ENCODE results near the gene MCL1.
"Not testable (repeated sequence)": the region's sequence is repeated elsewhere in the genome, so short reads cannot be mapped to it uniquely, and the experiment has no call there.

Gene MCL1

GRCh38 chr1:150580966-150581365 is 1.6 kb upstream of the MCL1 start:
- H3K4me2 ChIP-seq (ENCODE audit: low read depth, low read length, poor library complexity, severe bottlenecking): not testable (repeated sequence)

GRCh38 chr1:150579945-150580642 is 684 bp upstream of the MCL1 start:
- no peaks in the 10 kb centered on the region for H3K27me3 ChIP-seq (ENCODE audit: low read length)
- peak overlapping the region; percentile 65 for H2AFZ ChIP-seq (ENCODE audit: low read depth, low read length, severe bottlenecking)
- no peak for TF ChIP-seq EZH2phosphoT487 (conservative IDR thresholded peaks at IDR 0.05; ENCODE audit: low read length)
- no peak for TF ChIP-seq CTCF (IDR thresholded peaks at IDR 0.05; ENCODE audit: insufficient read depth, low read length, poor library complexity, severe bottlenecking)
- H3K9me3 ChIP-seq (ENCODE audit: insufficient read depth, low read length): no peaks in the 10 kb centered on the region
- H3K4me3 ChIP-seq (ENCODE audit: insufficient read depth, low read length, poor library complexity, severe bottlenecking): peak overlapping the region; percentile 76
- H3K9me2 ChIP-seq (replicated peaks; ENCODE audit: insufficient read depth, low read length): no peaks in the 10 kb centered on the region
- peak overlapping the region; percentile 99 for H3K9ac ChIP-seq (ENCODE audit: low read length)
- H3K27ac ChIP-seq (ENCODE audit: low read depth, low read length): peak overlapping the region; percentile 87
- H4K20me1 ChIP-seq (ENCODE audit: low read depth, low read length): peaks cover 38% of the 10 kb centered on the region
- peaks cover 39% of the 10 kb centered on the region for H3K36me3 ChIP-seq (ENCODE audit: low read length)
- peaks cover 52% of the 10 kb centered on the region for H3K79me2 ChIP-seq (ENCODE audit: insufficient read depth, low read length)
- peaks cover 50% of the 10 kb centered on the region for H3F3A ChIP-seq (ENCODE audit: insufficient read depth)
- peak overlapping the region; percentile 99 for H3K4me2 ChIP-seq (ENCODE audit: low read depth, low read length, poor library complexity, severe bottlenecking)

More at GRCh38 chr1:150580966-150581365, 1.6 kb upstream of the MCL1 start:
- not testable (repeated sequence) for H3K9me2 ChIP-seq (replicated peaks; ENCODE audit: insufficient read depth, low read length); H3K9me3 ChIP-seq (ENCODE audit: insufficient read depth, low read length); H3K4me3 ChIP-seq (ENCODE audit: insufficient read depth, low read length, poor library complexity, severe bottlenecking); H3K27ac ChIP-seq (ENCODE audit: low read depth, low read length); H3K9ac ChIP-seq (ENCODE audit: low read length); H2AFZ ChIP-seq (ENCODE audit: low read depth, low read length, severe bottlenecking); H3K27me3 ChIP-seq (ENCODE audit: low read length)
- peaks cover 41% of the 10 kb centered on the region for H3F3A ChIP-seq (ENCODE audit: insufficient read depth)
- peaks cover 44% of the 10 kb centered on the region for H3K79me2 ChIP-seq (ENCODE audit: insufficient read depth, low read length)
- peaks cover 30% of the 10 kb centered on the region for H3K36me3 ChIP-seq (ENCODE audit: low read length)
- H4K20me1 ChIP-seq (ENCODE audit: low read depth, low read length): peaks cover 29% of the 10 kb centered on the region

GRCh38 chr1:150578272-150579109 is 919 bp downstream of the MCL1 start:
- Histone ChIP-seq H3K4me3 (ENCODE audit: insufficient read depth, low read length, poor library complexity, severe bottlenecking) (peak overlapping the region; percentile 96), H3K27ac (ENCODE audit: low read depth, low read length) (peak overlapping the region; percentile 91), H3K9me3 (ENCODE audit: insufficient read depth, low read length) (no peaks in the 10 kb centered on the region), H3K9me2 (replicated peaks; ENCODE audit: insufficient read depth, low read length) (no peaks in the 10 kb centered on the region), H3K79me2 (ENCODE audit: insufficient read depth, low read length) (peaks cover 68% of the 10 kb centered on the region), H2AFZ (ENCODE audit: low read depth, low read length, severe bottlenecking) (no peak overlapping the region), H3K36me3 (ENCODE audit: low read length) (peaks cover 49% of the 10 kb centered on the region), H3K9ac (ENCODE audit: low read length) (peak overlapping the region; percentile 99), H3K27me3 (ENCODE audit: low read length) (no peaks in the 10 kb centered on the region), H3F3A (ENCODE audit: insufficient read depth) (peaks cover 63% of the 10 kb centered on the region), H4K20me1 (ENCODE audit: low read depth, low read length) (peaks cover 47% of the 10 kb centered on the region), H3K4me2 (ENCODE audit: low read depth, low read length, poor library complexity, severe bottlenecking) (peak overlapping the region; percentile 81)
- TF ChIP-seq CTCF (IDR thresholded peaks at IDR 0.05; ENCODE audit: insufficient read depth, low read length, poor library complexity, severe bottlenecking) (no peak), EZH2phosphoT487 (conservative IDR thresholded peaks at IDR 0.05; ENCODE audit: low read length) (no peak)

Data from SU-DHL-6 (cell line).